WERI-Rb-1 (cell line): Measurements from ENCODE around the gene STING1.
"Not testable (repeated sequence)": the region's sequence is repeated elsewhere in the genome, so short reads cannot be mapped to it uniquely, and the experiment has no call there.

Experiments
- DNase-seq: peaks from one replicate; pipeline ENCODE4 v3.0.0-alpha.2; 2020
- H3K27ac ChIP-seq: fragments of 250-450 bp; sonication (Bioruptor Pico); 2 replicates; pipeline ENCODE4 v1.5.1; 2020; ENCODE audit warnings: mild to moderate bottlenecking, moderate library complexity
- H3K27me3 ChIP-seq: fragments of 250-450 bp; sonication (Bioruptor Pico); 2 replicates; pipeline ENCODE4 v1.5.1; 2021; ENCODE audit warnings: mild to moderate bottlenecking, low read depth, moderate library complexity; ENCODE audit not compliant: insufficient read depth, severe bottlenecking
- H3K36me3 ChIP-seq: fragments of 250-450 bp; sonication (Bioruptor Pico); 2 replicates; pipeline ENCODE4 v1.5.1; 2020; ENCODE audit warnings: mild to moderate bottlenecking, moderate library complexity
- H3K4me3 ChIP-seq: 2 replicates; pipeline ENCODE4 v1.5.1; 2011; ENCODE audit warnings: low read depth, mild to moderate bottlenecking, control low read depth, low read length
- H3K9me3 ChIP-seq: fragments of 250-450 bp; sonication (Bioruptor Pico); 2 replicates; pipeline ENCODE4 v1.5.1; 2021; ENCODE audit warnings: mild to moderate bottlenecking, moderate library complexity; ENCODE audit not compliant: severe bottlenecking
- CTCF ChIP-seq: IDR thresholded peaks from 2 replicates; pipeline ENCODE4 v1.5.1; 2011; ENCODE audit warnings: low read depth, mild to moderate bottlenecking, control low read depth, inconsistent platforms, low read length

STING1 gene

GRCh38 chr5:139482050-139482889 lies at the start of gene STING1:
Gene STING1 (minus strand): TSS chr5:139482758. CDS start chr5:139481704, 1,054 bp downstream.
- TF ChIP-seq CTCF: no peak
- no peak for DNase-seq
- no peaks in the 10 kb centered on the region for H3K9me3 ChIP-seq
- no peak within 1 kb of the TSS for H3K27ac ChIP-seq
- no peak within 1 kb of the TSS for H3K4me3 ChIP-seq
- H3K27me3 ChIP-seq: no peaks in the 10 kb centered on the region
- no peaks in the 10 kb centered on the region for H3K36me3 ChIP-seq

GRCh38 chr5:139531772-139532169 lies 49.2 kb upstream of the STING1 start:
- TF ChIP-seq CTCF: no peak
- Histone ChIP-seq H3K4me3 (no peak overlapping the region), H3K36me3 (no peaks in the 10 kb centered on the region), H3K27me3 (no peaks in the 10 kb centered on the region), H3K9me3 (no peaks in the 10 kb centered on the region), H3K27ac (no peak overlapping the region)
- DNase-seq: no peak

GRCh38 chr5:139530079-139530478 lies 47.5 kb upstream of the STING1 start:
- not testable (repeated sequence) for H3K4me3 ChIP-seq, H3K27me3 ChIP-seq, H3K36me3 ChIP-seq, H3K27ac ChIP-seq, H3K9me3 ChIP-seq, DNase-seq

GRCh38 chr5:139528695-139529094 lies 46.1 kb upstream of the STING1 start:
- not testable (repeated sequence) for H3K27me3 ChIP-seq, DNase-seq, H3K27ac ChIP-seq, H3K9me3 ChIP-seq, H3K36me3 ChIP-seq, H3K4me3 ChIP-seq

GRCh38 chr5:139527896-139528467 lies 45.4 kb upstream of the STING1 start:
- not testable (repeated sequence) for H3K4me3 ChIP-seq, H3K36me3 ChIP-seq, H3K27me3 ChIP-seq, H3K27ac ChIP-seq, H3K9me3 ChIP-seq, DNase-seq

GRCh38 chr5:139527090-139527470 lies 44.5 kb upstream of the STING1 start:
- H3K27me3 ChIP-seq, DNase-seq, H3K4me3 ChIP-seq, H3K9me3 ChIP-seq, H3K27ac ChIP-seq, H3K36me3 ChIP-seq: not testable (repeated sequence)

GRCh38 chr5:139526309-139527089 lies 43.9 kb upstream of the STING1 start:
- H3K4me3 ChIP-seq, H3K27ac ChIP-seq, H3K36me3 ChIP-seq, DNase-seq, H3K9me3 ChIP-seq, H3K27me3 ChIP-seq: not testable (repeated sequence)

- H3K36me3 ChIP-seq, H3K27me3 ChIP-seq, H3K27ac ChIP-seq, DNase-seq, H3K4me3 ChIP-seq, H3K9me3 ChIP-seq: not testable (repeated sequence)
Measured at GRCh38 chr5:139525586-139526308, 43.2 kb upstream of the STING1 start.
